GM21390 (cell line): ENCODE data around the gene DEAF1.

Experiments
- ATAC-seq: cut with Tn5 transposase; IDR thresholded peaks from one replicate; pipeline ENCODE4 v1.9.1; 2021; ENCODE audit not compliant: unreplicated experiment

The DEAF1 gene

GRCh38 chr11:597166-597725, 97.8 kb downstream of the DEAF1 start:
- ATAC-seq: no peak

- ATAC-seq: no peak
Measured at GRCh38 chr11:596374-596773, 98.6 kb downstream of the DEAF1 start.

GRCh38 chr11:595400-595799, 99.6 kb downstream of the DEAF1 start:
- no peak for ATAC-seq
